HEK293 (cell line): ENCODE data around the gene MATCAP1.

Source experiments
- CTCF ChIA-PET: fragments of 350-600 bp; formaldehyde crosslinking; extraction: SDS; loops from one replicate; lab custom pipeline; 2021; ENCODE audit warnings: antibody characterized with exemption; lab: Yijun Ruan, JAX
- POLR2A ChIA-PET: fragments of 300-600 bp; formaldehyde crosslinking; extraction: SDS; loops from one replicate; lab custom pipeline; 2020; ENCODE audit warnings: antibody characterized with exemption, inconsistent platforms; lab: Yijun Ruan, JAX
- H3K27ac ChIP-seq: fragments of 200-500 bp; sonication (Bioruptor generic); 2 replicates; pipeline ENCODE4 v1.5.1; 2014; ENCODE audit warnings: low read depth, low read length, control low read depth, inconsistent platforms; ENCODE audit errors: extremely low read depth
- H3K36me3 ChIP-seq, 2 experiments: fragments of 200-500 bp in 1 of 2; sonication (Bioruptor generic) in 1 of 2; 1 replicate in 1 of 2; 2 replicates in 1 of 2; pipeline ENCODE4 v1.5.1; 2014 to 2017; ENCODE audit warnings: inconsistent platforms in 2 of 2, low read length in 2 of 2; ENCODE audit not compliant: control insufficient read depth in 2 of 2, insufficient read depth in 1 of 2
- H3K4me1 ChIP-seq: fragments of 200-500 bp; sonication (Bioruptor generic); 2 replicates; pipeline ENCODE4 v1.5.1; 2014; ENCODE audit warnings: mild to moderate bottlenecking, low read length, inconsistent platforms; ENCODE audit not compliant: control insufficient read depth, insufficient read depth
- H3K4me3 ChIP-seq: 2 replicates; pipeline ENCODE4 v1.5.1; 2011; ENCODE audit warnings: low read depth, mild to moderate bottlenecking, control low read depth, low read length, moderate library complexity
- H3K9me3 ChIP-seq: fragments of 200-500 bp; sonication (Bioruptor generic); 2 replicates; pipeline ENCODE4 v1.5.1; 2014; ENCODE audit warnings: low read depth, low read length, inconsistent platforms; ENCODE audit not compliant: control insufficient read depth, insufficient read depth
- GLIS1 ChIP-seq: fragments of 450-650 bp; formaldehyde crosslinking; IDR thresholded peaks from 2 replicates; pipeline ENCODE4 v1.5.1; 2016; ENCODE audit warnings: missing biosample characterization, missing genetic modification characterization
- KLF1 ChIP-seq: fragments of 450-650 bp; formaldehyde crosslinking; IDR thresholded peaks from 2 replicates; pipeline ENCODE4 v1.5.1; 2016; ENCODE audit warnings: missing biosample characterization, missing genetic modification characterization
- KLF10 ChIP-seq: fragments of 450-650 bp; IDR thresholded peaks from 2 replicates; pipeline ENCODE4 v1.5.1; 2018; ENCODE audit warnings: missing biosample characterization, mild to moderate bottlenecking, missing genetic modification characterization
- KLF8 ChIP-seq: fragments of 450-650 bp; formaldehyde crosslinking; IDR thresholded peaks from 2 replicates; pipeline ENCODE4 v1.5.1; 2016; ENCODE audit warnings: missing biosample characterization, missing genetic modification characterization
- KLF9 ChIP-seq: fragments of 450-650 bp; formaldehyde crosslinking; IDR thresholded peaks from 2 replicates; pipeline ENCODE4 v1.5.1; 2016; ENCODE audit warnings: missing biosample characterization, missing genetic modification characterization, low read depth
- SETDB1 ChIP-seq: IDR thresholded peaks from one replicate; pipeline ENCODE4 v1.6.1; 2017; ENCODE audit warnings: mild to moderate bottlenecking, low read length, moderate library complexity, mixed read lengths; ENCODE audit not compliant: insufficient read length
- YY2 ChIP-seq: fragments of 450-650 bp; formaldehyde crosslinking; IDR thresholded peaks from 2 replicates; pipeline ENCODE4 v1.5.1; 2016; ENCODE audit warnings: missing biosample characterization, missing genetic modification characterization
- ZBTB8A ChIP-seq: fragments of 450-650 bp; formaldehyde crosslinking; IDR thresholded peaks from 2 replicates; pipeline ENCODE4 v1.5.1; 2016; ENCODE audit warnings: missing biosample characterization, missing genetic modification characterization
- ZFP41 ChIP-seq: fragments of 450-650 bp; formaldehyde crosslinking; IDR thresholded peaks from 2 replicates; pipeline ENCODE4 v1.5.1; 2016; ENCODE audit warnings: missing biosample characterization, missing genetic modification characterization, borderline replicate concordance
- ZNF10 ChIP-seq: fragments of 450-650 bp; formaldehyde crosslinking; IDR thresholded peaks from 2 replicates; pipeline ENCODE4 v1.5.1; 2017; ENCODE audit warnings: missing biosample characterization, missing genetic modification characterization
- ZNF155 ChIP-seq: fragments of 450-650 bp; formaldehyde crosslinking; IDR thresholded peaks from 2 replicates; pipeline ENCODE4 v1.5.1; 2016; ENCODE audit warnings: missing biosample characterization, missing genetic modification characterization
- ZNF184 ChIP-seq: fragments of 450-650 bp; IDR thresholded peaks from 2 replicates; pipeline ENCODE4 v1.5.1; 2018; ENCODE audit warnings: missing biosample characterization, mild to moderate bottlenecking, missing genetic modification characterization
- ZNF221 ChIP-seq: fragments of 450-650 bp; formaldehyde crosslinking; IDR thresholded peaks from 2 replicates; pipeline ENCODE4 v1.5.1; 2017; ENCODE audit warnings: missing biosample characterization, missing genetic modification characterization, borderline replicate concordance
- ZNF416 ChIP-seq: fragments of 450-650 bp; formaldehyde crosslinking; IDR thresholded peaks from 2 replicates; pipeline ENCODE4 v1.5.1; 2016; ENCODE audit warnings: missing biosample characterization, missing genetic modification characterization
- ZNF473 ChIP-seq: fragments of 450-650 bp; formaldehyde crosslinking; IDR thresholded peaks from 2 replicates; pipeline ENCODE4 v1.5.1; 2017; ENCODE audit warnings: missing biosample characterization, missing genetic modification characterization
- TF ChIP-seq, protein P1 (sequence below): fragments of 450-650 bp; formaldehyde crosslinking; IDR thresholded peaks from 2 replicates; pipeline ENCODE4 v1.5.1; 2016; ENCODE audit warnings: missing biosample characterization, missing genetic modification characterization
- TF ChIP-seq, protein P2 (sequence below): fragments of 450-650 bp; formaldehyde crosslinking; conservative IDR thresholded peaks from 2 replicates; pipeline ENCODE4 v1.5.1; 2016; ENCODE audit warnings: low read depth, missing biosample characterization, missing genetic modification characterization
- TF ChIP-seq, protein P3 (sequence below): fragments of 450-650 bp; formaldehyde crosslinking; IDR thresholded peaks from 2 replicates; pipeline ENCODE4 v1.5.1; 2017; ENCODE audit warnings: missing biosample characterization, missing genetic modification characterization
- TF ChIP-seq, protein P4 (sequence below): fragments of 450-650 bp; formaldehyde crosslinking; conservative IDR thresholded peaks from 2 replicates; pipeline ENCODE4 v1.5.1; 2016; ENCODE audit warnings: low read depth, missing biosample characterization, missing genetic modification characterization

MATCAP1 gene

DNA sequence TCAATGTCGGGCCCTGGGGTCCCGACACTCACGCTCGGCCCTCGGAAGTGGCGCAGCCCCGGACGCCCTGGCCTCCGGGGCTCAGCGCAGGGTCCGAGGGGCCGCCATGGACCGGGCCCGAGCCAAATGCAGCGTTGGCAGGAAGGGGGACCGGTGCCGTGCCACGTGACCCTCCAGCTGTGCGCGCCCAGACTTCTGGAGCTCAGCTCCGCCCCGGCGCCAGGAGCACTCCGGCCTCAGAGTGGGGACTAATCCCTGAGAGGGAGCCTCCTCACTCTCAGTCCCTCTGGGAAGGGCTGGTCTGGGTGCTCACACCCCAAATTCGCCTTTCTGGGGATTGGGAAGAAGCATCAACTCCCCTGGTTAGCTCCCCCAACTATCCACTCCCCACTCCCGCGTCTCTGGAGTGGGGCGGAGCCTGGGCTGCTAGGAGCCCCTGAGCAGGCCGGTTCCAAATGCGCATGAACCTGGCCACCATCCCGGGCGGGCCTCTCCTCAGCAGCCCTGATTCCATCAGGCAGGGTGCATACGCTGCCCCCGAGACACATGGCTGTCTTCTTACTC, 32.8 kb downstream of the MATCAP1 start, which contains the start of gene B3GNT9 (continued):
- TF ChIP-seq, protein P1, sequence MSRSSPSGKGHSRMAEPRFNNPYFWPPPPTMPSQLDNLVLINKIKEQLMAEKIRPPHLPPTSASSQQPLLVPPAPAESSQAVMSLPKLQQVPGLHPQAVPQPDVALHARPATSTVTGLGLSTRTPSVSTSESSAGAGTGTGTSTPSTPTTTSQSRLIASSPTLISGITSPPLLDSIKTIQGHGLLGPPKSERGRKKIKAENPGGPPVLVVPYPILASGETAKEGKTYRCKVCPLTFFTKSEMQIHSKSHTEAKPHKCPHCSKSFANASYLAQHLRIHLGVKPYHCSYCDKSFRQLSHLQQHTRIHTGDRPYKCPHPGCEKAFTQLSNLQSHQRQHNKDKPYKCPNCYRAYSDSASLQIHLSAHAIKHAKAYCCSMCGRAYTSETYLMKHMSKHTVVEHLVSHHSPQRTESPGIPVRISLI, result no peak
- TF ChIP-seq KLF10 (tag by site-specific recombination) (no peak), ZNF416 (no peak), ZNF155 (tag by site-specific recombination) (no peak), ZNF10 (tag by site-specific recombination) (no peak), YY2 (tag by site-specific recombination) (peak; percentile 44; the same call in 1 of the 2 replicates), ZFP41 (tag by site-specific recombination) (no peak), ZNF221 (tag by site-specific recombination) (no peak)
- TF ChIP-seq, protein P2, sequence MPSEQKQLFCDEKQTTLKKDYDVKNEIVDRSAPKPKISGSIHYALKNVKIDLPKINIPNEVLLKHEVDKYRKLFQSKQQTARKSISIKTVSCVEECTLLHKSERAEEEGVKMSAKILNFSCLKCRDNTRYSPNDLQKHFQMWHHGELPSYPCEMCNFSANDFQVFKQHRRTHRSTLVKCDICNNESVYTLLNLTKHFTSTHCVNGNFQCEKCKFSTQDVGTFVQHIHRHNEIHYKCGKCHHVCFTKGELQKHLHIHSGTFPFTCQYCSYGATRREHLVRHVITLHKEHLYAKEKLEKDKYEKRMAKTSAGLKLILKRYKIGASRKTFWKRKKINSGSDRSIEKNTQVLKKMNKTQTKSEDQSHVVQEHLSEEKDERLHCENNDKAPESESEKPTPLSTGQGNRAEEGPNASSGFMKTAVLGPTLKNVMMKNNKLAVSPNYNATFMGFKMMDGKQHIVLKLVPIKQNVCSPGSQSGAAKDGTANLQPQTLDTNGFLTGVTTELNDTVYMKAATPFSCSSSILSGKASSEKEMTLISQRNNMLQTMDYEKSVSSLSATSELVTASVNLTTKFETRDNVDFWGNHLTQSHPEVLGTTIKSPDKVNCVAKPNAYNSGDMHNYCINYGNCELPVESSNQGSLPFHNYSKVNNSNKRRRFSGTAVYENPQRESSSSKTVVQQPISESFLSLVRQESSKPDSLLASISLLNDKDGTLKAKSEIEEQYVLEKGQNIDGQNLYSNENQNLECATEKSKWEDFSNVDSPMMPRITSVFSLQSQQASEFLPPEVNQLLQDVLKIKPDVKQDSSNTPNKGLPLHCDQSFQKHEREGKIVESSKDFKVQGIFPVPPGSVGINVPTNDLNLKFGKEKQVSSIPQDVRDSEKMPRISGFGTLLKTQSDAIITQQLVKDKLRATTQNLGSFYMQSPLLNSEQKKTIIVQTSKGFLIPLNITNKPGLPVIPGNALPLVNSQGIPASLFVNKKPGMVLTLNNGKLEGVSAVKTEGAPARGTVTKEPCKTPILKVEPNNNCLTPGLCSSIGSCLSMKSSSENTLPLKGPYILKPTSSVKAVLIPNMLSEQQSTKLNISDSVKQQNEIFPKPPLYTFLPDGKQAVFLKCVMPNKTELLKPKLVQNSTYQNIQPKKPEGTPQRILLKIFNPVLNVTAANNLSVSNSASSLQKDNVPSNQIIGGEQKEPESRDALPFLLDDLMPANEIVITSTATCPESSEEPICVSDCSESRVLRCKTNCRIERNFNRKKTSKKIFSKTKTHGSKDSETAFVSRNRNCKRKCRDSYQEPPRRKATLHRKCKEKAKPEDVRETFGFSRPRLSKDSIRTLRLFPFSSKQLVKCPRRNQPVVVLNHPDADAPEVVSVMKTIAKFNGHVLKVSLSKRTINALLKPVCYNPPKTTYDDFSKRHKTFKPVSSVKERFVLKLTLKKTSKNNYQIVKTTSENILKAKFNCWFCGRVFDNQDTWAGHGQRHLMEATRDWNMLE (tag by site-specific recombination), result no peak

DNA sequence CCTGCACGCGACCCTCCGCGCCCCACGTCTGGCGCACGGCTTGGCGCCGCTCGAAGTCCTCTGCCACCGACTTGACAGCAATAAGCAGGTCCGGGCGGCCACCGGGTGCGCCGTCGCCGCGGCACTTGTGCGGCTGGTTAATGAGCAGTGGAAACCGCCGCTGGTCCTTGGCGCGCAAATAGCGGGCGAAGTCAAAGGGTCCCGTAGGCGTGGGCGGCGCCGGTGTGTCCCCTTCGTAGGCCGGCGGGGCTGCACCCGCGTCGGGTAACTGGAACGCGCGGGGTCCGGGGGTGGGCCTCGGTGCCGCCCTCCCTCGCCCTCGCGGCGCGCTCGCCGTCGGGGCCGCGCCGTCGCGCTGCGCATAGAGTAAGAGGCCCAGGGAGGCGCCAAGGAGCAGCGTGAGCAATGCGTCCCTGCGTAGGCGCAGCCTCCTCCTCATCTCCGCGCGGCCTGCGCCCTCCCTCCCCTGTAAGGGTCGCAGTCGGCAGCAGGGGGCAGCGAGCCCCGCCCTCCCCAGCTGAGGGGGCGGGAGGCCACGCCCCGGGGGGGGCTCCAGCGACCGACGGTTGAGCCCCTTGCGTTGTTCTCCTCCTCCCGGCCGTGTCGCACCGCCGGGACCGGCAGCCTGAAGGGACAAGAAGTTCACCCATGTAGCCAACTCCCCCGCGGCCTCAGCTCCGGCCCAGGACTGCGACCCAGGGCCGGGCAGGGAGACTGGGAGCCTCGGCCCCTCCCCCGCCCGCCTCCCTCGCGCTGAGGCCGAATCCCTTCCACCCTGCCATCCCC, 33.5 kb downstream of the MATCAP1 start:
- no peaks in the 10 kb centered on the region for H3K9me3 ChIP-seq
- POLR2A ChIA-PET, result interaction anchor here (0.8 kb wide), 1 partner anchor 34 kb away, joined by 3 read pairs; no protein-coding TSS in a partner anchor

More for the DNA sequence above, 33.5 kb downstream of the MATCAP1 start:
- no peak for TF ChIP-seq ZBTB8A (tag by site-specific recombination)
- TF ChIP-seq GLIS1 (tag by site-specific recombination), result peak; percentile 45; the same call in 1 of the 2 replicates
- TF ChIP-seq KLF9, result peak; percentile 72
- no peak for TF ChIP-seq SETDB1
- no peak for TF ChIP-seq ZNF184
- TF ChIP-seq, protein P3, sequence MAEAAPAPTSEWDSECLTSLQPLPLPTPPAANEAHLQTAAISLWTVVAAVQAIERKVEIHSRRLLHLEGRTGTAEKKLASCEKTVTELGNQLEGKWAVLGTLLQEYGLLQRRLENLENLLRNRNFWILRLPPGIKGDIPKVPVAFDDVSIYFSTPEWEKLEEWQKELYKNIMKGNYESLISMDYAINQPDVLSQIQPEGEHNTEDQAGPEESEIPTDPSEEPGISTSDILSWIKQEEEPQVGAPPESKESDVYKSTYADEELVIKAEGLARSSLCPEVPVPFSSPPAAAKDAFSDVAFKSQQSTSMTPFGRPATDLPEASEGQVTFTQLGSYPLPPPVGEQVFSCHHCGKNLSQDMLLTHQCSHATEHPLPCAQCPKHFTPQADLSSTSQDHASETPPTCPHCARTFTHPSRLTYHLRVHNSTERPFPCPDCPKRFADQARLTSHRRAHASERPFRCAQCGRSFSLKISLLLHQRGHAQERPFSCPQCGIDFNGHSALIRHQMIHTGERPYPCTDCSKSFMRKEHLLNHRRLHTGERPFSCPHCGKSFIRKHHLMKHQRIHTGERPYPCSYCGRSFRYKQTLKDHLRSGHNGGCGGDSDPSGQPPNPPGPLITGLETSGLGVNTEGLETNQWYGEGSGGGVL (tag by site-specific recombination), result 0 out of 2 replicates have a peak, but pooled peaks have one; percentile 34
- peak; percentile 40 for TF ChIP-seq KLF1 (tag by site-specific recombination)
- TF ChIP-seq KLF8 (tag by site-specific recombination), result peak; percentile 42; the same call in 1 of the 2 replicates
- TF ChIP-seq, protein P4, sequence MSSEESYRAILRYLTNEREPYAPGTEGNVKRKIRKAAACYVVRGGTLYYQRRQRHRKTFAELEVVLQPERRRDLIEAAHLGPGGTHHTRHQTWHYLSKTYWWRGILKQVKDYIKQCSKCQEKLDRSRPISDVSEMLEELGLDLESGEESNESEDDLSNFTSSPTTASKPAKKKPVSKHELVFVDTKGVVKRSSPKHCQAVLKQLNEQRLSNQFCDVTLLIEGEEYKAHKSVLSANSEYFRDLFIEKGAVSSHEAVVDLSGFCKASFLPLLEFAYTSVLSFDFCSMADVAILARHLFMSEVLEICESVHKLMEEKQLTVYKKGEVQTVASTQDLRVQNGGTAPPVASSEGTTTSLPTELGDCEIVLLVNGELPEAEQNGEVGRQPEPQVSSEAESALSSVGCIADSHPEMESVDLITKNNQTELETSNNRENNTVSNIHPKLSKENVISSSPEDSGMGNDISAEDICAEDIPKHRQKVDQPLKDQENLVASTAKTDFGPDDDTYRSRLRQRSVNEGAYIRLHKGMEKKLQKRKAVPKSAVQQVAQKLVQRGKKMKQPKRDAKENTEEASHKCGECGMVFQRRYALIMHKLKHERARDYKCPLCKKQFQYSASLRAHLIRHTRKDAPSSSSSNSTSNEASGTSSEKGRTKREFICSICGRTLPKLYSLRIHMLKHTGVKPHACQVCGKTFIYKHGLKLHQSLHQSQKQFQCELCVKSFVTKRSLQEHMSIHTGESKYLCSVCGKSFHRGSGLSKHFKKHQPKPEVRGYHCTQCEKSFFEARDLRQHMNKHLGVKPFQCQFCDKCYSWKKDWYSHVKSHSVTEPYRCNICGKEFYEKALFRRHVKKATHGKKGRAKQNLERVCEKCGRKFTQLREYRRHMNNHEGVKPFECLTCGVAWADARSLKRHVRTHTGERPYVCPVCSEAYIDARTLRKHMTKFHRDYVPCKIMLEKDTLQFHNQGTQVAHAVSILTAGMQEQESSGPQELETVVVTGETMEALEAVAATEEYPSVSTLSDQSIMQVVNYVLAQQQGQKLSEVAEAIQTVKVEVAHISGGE (tag by site-specific recombination), result no peak
- TF ChIP-seq ZNF473 (tag by site-specific recombination), result no peak
- TF ChIP-seq, all 188 proteins: peak for 5
- peaks cover 0 to 45% of the 10 kb centered on the region in 2 experiments; a peak in 1 of 3 replicates for H3K36me3 ChIP-seq
- 0 out of 2 replicates have a peak, but pooled peaks cover 3% of the 10 kb centered on the region for H3K4me1 ChIP-seq
- CTCF ChIA-PET, result interaction anchor here (0.7 to 1.4 kb wide), 2 partner anchors 46 to 164 kb away, joined by 3 read pairs; no protein-coding TSS in a partner anchor
- no peak overlapping the region for H3K27ac ChIP-seq
- peak overlapping the region; percentile 31 for H3K4me3 ChIP-seq
